Omental fat pad (tissue), 4 donors: Measurements from ENCODE around the gene AIFM3. TPM values are rescaled to one million over a fixed set of nuclear protein-coding genes. Genes with fewer than 3 reads are reported as not detected.
"Not testable (repeated sequence)": the region's sequence is repeated elsewhere in the genome, so short reads cannot be mapped to it uniquely, and the experiment has no call there.

Source experiments
- ATAC-seq: fragments of 150-250 bp; one replicate; pipeline ENCODE4 v1.9.1; 2016; ENCODE audit warnings: mild to moderate bottlenecking, moderate library complexity; ENCODE audit not compliant: low FRiP score
- DNase-seq: peaks from one replicate; pipeline ENCODE4 v3.0.0-alpha.2; 2019; ENCODE audit warnings: low spot score
- CTCF ChIP-seq, 3 donors: fragments of 450-650 bp; IDR thresholded peaks; one replicate each; pipeline ENCODE4 v1.5.1; 2016 to 2017; ENCODE audit warnings: antibody characterized with exemption in 3 of 3, mild to moderate bottlenecking in 3 of 3, moderate library complexity in 2 of 3
- total RNA-seq, 4 donors: library from RNA; depleted of rRNA; stranded (reverse); fragments of >200 nt; gene quantifications; one replicate each; pipeline ENCODE4 v1.1.0, GENCODE V29; 2016

AIFM3 gene
- total RNA-seq, 4 donors from 2014 or later, result 1.0 to 2.6 (median 2.0) TPM

DNA sequence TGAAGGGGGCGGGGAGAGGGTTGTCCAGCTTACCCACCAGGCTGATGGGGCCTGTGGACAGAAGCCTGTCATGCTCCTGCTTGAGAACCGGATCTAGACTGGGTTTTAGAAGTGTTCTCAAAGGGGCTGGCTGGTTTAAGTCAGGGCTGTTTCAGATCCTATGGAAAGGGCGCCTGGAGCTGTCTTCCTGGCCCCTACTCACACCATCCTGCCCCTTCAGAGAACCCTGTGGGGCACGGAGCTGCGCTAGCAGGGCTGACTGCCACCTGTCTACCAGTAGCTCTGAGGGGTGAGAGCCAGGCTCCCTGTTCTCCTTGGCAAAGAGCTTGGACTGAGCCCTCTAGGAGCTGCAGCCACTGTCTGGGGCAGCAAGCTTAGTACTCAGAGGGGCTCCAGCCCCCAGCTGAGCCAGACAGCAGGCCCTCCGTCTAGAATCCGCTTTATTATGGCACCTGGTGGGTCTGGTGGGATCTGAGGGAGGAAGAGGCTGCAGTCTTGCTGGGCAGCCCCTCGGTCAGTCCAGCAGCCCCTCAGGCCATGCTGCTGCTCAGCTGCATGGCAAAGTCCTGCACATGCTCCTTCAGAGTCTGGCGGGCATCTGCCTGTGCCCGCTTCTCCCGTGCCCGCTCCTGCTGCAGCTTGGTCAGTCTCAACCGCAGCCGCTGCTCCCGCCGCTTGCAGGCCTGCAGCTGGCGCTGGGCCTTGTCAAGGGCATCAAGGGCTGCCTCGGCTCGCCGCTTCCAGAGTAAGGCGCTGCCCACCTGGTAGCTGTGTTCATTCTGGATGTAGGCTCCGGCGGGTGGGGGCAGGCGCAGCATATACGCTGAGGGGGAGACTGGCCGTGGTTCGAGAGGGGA lies 32.5 kb downstream of the AIFM3 start:
- ATAC-seq (no peak), DNase-seq (no peak)
- TF ChIP-seq CTCF (IDR thresholded peaks at IDR 0.05), result no peak

DNA sequence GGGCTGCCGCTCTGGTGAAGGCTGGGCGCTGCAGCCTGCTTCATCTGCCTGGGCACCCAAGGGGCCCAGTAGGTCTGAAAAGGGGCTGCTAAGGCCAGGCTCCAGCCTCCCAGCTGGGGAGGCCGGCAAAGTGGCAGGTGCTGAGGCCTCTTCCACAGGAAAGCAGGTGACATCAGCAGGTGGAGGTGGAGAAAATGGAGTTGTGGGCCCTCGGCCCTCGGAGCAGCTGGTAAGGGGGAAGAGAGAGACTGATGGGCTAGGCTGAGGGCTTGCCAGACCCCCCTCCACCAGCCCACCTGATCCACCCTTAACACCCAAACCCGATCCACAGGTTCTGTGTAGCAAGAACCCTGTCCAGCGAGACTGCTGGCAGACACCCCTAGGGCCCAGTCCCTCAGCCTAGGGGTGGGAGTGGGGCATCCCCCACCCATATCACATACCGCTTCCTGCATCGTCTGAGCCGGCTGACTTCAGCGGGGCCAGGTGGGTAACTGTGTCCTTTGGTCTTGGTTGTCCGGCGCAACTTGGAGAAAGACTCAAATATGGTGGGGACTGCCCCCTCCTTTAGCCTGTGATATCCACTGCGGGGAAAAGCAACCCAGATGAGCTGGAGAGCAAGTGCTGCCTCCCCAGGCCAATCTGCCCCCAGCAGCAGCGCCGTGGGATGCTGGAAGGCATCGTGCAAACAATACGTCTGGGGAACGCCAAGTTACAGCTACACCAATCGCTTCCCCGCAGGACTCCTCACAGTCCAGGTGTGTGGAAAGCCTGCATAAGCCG lies 33.3 kb downstream of the AIFM3 start:
- no peak for TF ChIP-seq CTCF (IDR thresholded peaks at IDR 0.05)
- DNase-seq (no peak), ATAC-seq (no peak)

GRCh38 chr22:21000987-21001600 lies 34.0 kb downstream of the AIFM3 start:
- DNase-seq (no peak), ATAC-seq (no peak)
- TF ChIP-seq CTCF (IDR thresholded peaks at IDR 0.05), result no peak

- TF ChIP-seq CTCF (IDR thresholded peaks at IDR 0.05), result no peak
- DNase-seq (peak; percentile 92), ATAC-seq (peak; percentile 94)
Observed at GRCh38 chr22:21001601-21002325, 34.7 kb downstream of the AIFM3 start, which contains the start of gene THAP7. TSS of gene THAP7 (minus strand) at chr22:21002118. CDS start at chr22:21001911, 207 bp downstream.

DNA sequence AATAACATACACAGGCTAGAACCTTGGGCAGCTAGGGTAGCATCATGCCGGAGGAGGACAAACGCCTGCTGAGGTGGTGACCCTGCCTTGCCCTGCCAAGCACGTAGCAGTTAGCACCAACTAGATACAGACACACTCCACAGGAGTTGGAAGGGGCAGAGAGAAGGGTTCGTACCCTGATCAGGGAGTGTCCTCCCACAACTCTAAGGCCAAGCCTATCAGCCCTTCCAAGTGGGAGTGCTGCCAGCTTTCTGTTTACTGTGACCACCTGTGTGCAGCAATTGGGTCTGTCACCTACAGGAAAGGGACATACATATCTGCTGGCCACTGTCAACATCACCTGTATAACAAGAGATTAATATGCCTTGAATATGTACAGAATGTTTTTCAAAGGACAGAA lies 36.7 kb downstream of the AIFM3 start:
- no peak for ATAC-seq
- TF ChIP-seq CTCF (IDR thresholded peaks at IDR 0.05), result no peak
- DNase-seq, result no peak

DNA sequence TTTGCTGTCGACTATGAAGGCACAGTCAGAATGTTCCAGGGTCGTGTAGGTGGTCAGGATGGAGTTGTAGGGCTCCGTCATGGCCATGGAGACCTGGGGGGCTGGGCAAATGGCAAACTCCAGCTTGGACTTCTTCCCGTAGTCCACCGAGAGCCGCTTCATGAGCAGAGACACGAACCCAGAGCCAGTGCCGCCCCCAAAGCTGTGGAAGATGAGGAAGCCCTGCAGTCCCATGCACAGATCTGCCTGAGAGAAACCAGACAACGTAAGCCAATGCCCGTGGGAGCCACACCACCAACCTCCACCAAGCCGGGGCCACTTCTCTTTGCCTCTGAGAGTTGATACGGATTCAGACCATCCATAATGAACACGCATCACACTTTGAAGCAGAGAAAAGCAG lies 42.2 kb downstream of the AIFM3 start:
- DNase-seq, result not testable (repeated sequence)

More for the DNA sequence above, 42.2 kb downstream of the AIFM3 start:
- not testable (repeated sequence) for ATAC-seq
